H7 (cell line): ENCODE results near the gene CEP70. TPM values are rescaled to one million over a fixed set of nuclear protein-coding genes. Genes with fewer than 3 reads are reported as not detected.
A peak's percentile ranks its signal among the peaks of the same experiment; 100 is the strongest.

Experiments used
- DNase-seq: peaks from one replicate; pipeline ENCODE4 v3.0.0; 2012
- H3K27me3 ChIP-seq: 2 replicates; pipeline ENCODE4 v1.6.0; 2011; ENCODE audit warnings: mild to moderate bottlenecking, low read length; ENCODE audit not compliant: control insufficient read depth, insufficient read depth
- H3K36me3 ChIP-seq: replicated peaks from 2 replicates; pipeline ENCODE4 v1.5.1; 2011; ENCODE audit warnings: low read length; ENCODE audit not compliant: control insufficient read depth, insufficient read depth
- H3K4me3 ChIP-seq: 2 replicates; pipeline ENCODE4 v1.5.1; 2011; ENCODE audit warnings: low read depth, mild to moderate bottlenecking, control low read depth, low read length, moderate library complexity; ENCODE audit not compliant: insufficient read depth
- total RNA-seq: library from RNA; depleted of rRNA; stranded (reverse); fragments of >200 nt; shearing (Covaris generic); gene quantifications from 2 replicates; pipeline ENCODE4 v1.2.3, GENCODE V29; 2014; rRNA removed

CEP70 gene
- total RNA-seq, 1 experiment from 2014 or later = 19.6 TPM

DNA sequence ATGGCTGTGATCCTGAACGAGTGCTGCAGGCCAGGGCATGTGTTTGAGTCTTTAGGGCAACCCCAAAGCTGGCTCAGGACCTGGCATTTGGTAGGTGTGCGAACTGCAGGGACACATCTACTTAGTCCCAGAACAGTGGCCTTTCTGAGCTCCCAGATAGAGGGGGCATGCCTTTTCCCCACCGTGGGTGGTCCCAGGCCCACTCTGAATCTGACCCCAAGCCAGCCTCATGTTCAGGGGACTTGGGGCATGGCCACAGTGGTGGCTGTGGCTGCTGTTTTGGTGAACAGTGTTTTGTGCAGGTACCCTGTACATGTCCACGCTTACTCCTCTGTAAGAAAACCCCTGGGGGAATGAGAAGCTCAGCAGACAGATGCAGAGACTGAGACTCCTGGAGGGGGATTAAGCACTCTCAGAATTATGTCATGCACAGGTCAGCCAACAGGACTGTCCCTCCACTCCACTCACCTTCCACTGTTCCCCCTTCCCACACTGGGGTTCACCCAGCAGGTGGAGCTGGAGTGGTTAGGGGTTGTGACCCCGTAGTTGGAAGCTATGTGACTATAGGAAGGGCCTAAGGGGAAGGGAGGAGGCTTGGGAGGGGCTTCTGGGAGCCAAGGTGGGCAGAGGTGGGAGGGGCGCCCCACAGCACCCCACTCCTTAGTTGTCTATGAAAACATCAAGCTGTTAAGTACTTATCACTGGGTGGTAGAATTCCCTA lies 143.2 kb downstream of the CEP70 start:
- Histone ChIP-seq H3K27me3 (no peaks in the 10 kb centered on the region), H3K4me3 (no peak overlapping the region), H3K36me3 (no peaks in the 10 kb centered on the region)
- DNase-seq = peak; percentile 52

DNA sequence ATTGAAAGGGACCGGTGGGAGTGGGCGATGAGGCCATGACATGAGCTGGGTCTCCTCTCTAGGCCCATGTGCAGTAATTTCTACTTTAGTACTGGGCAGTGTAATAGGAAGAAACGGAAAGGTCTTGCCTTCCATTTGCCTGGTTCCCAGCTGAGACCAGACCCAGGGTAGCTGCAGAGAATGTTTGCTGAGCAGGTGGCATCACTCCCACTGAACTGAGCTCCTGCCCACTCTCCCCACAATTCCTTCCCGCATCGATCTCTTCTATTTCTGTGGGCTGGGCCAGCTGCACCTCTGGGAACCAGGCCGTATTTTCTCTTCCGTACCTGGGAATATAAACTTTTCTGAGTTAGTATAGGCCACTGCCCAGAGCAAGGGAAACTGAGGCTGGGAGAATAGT lies 143.9 kb downstream of the CEP70 start:
- Histone ChIP-seq H3K4me3 (no peak overlapping the region), H3K36me3 (no peaks in the 10 kb centered on the region), H3K27me3 (no peaks in the 10 kb centered on the region)
- DNase-seq = no peak

DNA sequence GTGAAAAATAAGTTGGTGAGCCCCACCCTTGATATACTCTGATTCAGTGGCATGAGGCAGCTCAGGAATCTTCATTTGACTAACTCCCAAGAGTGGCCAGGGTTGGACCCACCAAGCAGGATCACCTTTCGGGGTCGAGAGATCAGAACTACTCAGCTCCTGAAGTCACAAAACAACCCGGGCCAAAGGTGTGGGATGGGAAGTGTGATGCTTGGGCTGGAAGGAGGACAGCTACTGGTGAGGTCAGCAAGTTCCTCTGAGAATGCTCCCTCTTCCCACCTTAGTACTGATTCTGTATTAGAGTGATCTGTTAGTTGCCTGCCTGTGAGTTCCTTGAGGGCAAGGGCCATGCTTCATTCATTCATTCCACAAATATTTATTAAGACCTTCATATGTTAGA lies 144.6 kb downstream of the CEP70 start:
- Histone ChIP-seq H3K36me3 (no peaks in the 10 kb centered on the region), H3K27me3 (no peaks in the 10 kb centered on the region), H3K4me3 (no peak overlapping the region)
- DNase-seq = no peak

DNA sequence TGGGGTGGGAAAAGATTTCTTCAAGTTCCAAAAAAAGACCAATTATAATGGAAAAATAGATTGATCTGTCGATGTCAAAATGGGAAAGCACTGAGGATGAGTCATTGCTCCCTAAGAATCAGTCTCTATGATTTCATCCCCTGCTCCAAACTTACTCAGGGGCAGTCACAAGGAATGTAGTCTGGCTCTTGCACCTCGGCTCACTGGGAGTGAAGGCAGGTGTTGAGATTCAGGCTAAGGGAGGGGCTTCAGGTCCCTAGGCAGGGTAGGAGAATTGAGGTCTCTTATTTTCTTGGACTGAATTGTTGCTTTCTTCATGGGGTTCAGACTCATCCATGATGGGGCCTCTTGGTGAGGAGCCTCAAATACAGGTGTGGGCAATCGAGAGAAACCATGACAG lies 145.4 kb downstream of the CEP70 start:
- no peak for DNase-seq
- Histone ChIP-seq H3K4me3 (no peak overlapping the region), H3K27me3 (no peaks in the 10 kb centered on the region), H3K36me3 (no peaks in the 10 kb centered on the region)

DNA sequence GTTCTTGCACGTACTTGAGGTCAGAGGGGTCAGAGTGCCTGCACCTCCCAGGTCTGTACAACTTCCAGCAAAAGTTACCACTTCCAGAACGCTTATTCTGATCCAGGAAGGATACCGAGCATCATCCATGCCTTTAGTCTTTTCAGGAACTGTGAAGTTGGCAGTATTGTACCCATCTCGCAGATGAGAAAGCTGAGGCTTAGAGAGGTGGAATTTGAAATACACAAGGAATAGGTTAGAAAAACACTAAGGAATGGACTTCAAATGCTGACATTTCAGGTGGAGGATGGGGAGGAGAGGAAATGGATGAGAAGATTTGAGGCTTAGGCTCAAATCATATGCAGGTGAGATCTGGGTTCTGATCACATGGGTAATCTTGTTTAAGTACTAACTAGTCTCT lies 148.4 kb downstream of the CEP70 start:
- no peak for DNase-seq
- no peaks in the 10 kb centered on the region for H3K27me3 ChIP-seq
- no peak overlapping the region for H3K4me3 ChIP-seq
- no peaks in the 10 kb centered on the region for H3K36me3 ChIP-seq

DNA sequence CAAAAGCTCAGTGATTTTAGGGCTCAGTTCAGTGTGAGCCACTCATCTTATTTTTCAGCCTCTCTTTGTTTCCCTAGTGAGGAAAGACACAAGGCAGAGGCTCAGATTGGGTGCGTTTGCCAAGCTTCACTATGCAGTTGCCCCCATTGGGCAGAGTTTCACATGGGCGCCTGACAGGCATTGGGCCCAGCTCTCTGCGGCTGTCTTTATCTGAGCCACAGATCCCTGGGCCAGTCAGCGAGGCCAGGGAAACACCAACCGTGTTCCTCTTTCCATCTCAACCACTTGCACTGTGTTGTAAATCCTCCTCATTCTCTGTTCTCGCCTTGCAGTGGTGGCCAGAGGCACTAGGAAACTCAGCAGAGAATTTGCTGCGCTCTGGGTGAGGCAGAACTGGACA lies 148.8 kb downstream of the CEP70 start:
- Histone ChIP-seq H3K36me3 (no peaks in the 10 kb centered on the region), H3K4me3 (no peak overlapping the region), H3K27me3 (no peaks in the 10 kb centered on the region)
- DNase-seq = no peak

Other genes with a start within 250 kb of the CEP70 start
- 24.4 and 32.0 TPM in 2 replicates for gene MRAS, start 245.7 kb downstream of the CEP70 start, total RNA-seq
- 5.6 and 10.9 TPM in 2 replicates for gene ESYT3, start 159.6 kb downstream of the CEP70 start, total RNA-seq
- gene FAIM, start 14.5 kb upstream of the CEP70 start, total RNA-seq = 6.2 and 7.7 TPM in 2 replicates
- gene PIK3CB, start 240.7 kb upstream of the CEP70 start, total RNA-seq = 19.0 and 26.7 TPM in 2 replicates